ENCODE results near the gene SIPA1L3. TPM values are rescaled to one million over a fixed set of nuclear protein-coding genes. Genes with fewer than 3 reads are reported as not detected.

SIPA1L3 gene
- total and polyA plus RNA-seq, 9 of the 15 experiments (the other 6 are each of a cell fraction or from before 2014, with no cell fraction given), result 0.01 to 6.1 (median 2.5) TPM

- Histone ChIP-seq H3K9ac (ENCODE audit: insufficient read depth in 1 of 2, low read depth in 2 of 2, low read length in 2 of 2) (no peak overlapping the region), H3K27ac (ENCODE audit: extremely low read depth, low read depth, low read length) (no peak overlapping the region), H3K4me1 (replicated peaks in 1 of 2; ENCODE audit: control insufficient read depth in 2 of 2, insufficient read depth in 2 of 2, low read length in 2 of 2) (peaks cover 15 to 23% of the 10 kb centered on the region in 2 experiments; a peak in 4 of 5 replicates), H3K36me3 (ENCODE audit: control insufficient read depth, insufficient read depth, low read length) (no peaks in the 10 kb centered on the region), H3K27me3 (ENCODE audit: control insufficient read depth in 2 of 2, insufficient read depth in 2 of 2, low read length in 2 of 2) (no peaks in the 10 kb centered on the region), H3K9me1 (ENCODE audit: control insufficient read depth, insufficient read depth, low read length) (no peaks in the 10 kb centered on the region), H3K9me3 (replicated peaks; ENCODE audit: control insufficient read depth, insufficient read depth, low read depth, low read length) (no peaks in the 10 kb centered on the region), H3K4me3 (no peak overlapping the region), H2AFZ (ENCODE audit: low read depth, low read length) (no peak overlapping the region), H4K20me1 (replicated peaks; ENCODE audit: control insufficient read depth, insufficient read depth, low read length) (no peaks in the 10 kb centered on the region), H3K79me2 (ENCODE audit: control insufficient read depth, insufficient read depth, low read length) (no peaks in the 10 kb centered on the region), H3K4me2 (ENCODE audit: insufficient read depth, low read length) (no peak overlapping the region)
- POLR2A ChIA-PET, result interaction anchor here (0.7 to 1.2 kb wide), 4 partner anchors 30 to 277 kb away, joined by 3 to 8 read pairs (median 3); no protein-coding TSS in a partner anchor
- in situ Hi-C loops (cut with MboI) (no loop called here), intact Hi-C loops (cut with micrococcal nuclease) (no loop called here)
- peak; percentile 81 for FAIRE-seq
- no TSS peak for BruUV-seq (replicated peaks)
- DNase-seq (ENCODE audit: extremely low read depth in 1 of 4, low spot score in 3 of 4), result peak; percentile 72 to 77 (median 74)
- 47% methylated on average over 10 of the region's 14 CpGs for WGBS (ENCODE audit: insufficient coverage, low coverage, missing lambda C conversion rate)
- peak; percentile 68 for ATAC-seq
- CTCF ChIA-PET (ENCODE audit: low intra/inter-chr PET ratio), result no interaction called here
- TF ChIP-seq SMC3 (conservative IDR thresholded peaks at IDR 0.05; ENCODE audit: insufficient read depth, low read depth, low read length), result 0 out of 2 replicates have a peak, but pooled peaks have one; percentile 22
- no peak for TF ChIP-seq POLR3A (IDR thresholded peaks at IDR 0.05; ENCODE audit: borderline replicate concordance, extremely low read depth, insufficient read depth, insufficient read length)
- TF ChIP-seq ZNF609 (CRISPR knock-in tag; IDR thresholded peaks at IDR 0.05; ENCODE audit: borderline replicate concordance), result no peak
- TF ChIP-seq NR2C2 (CRISPR knock-in tag; IDR thresholded peaks at IDR 0.05), result no peak
- no peak for TF ChIP-seq NR2C2 (tag; IDR thresholded peaks at IDR 0.05)
- peak in 1 of 2 experiments; percentile 15; a peak in 1 of 4 replicates for TF ChIP-seq RAD21 (CRISPR knock-in tag; conservative IDR thresholded peaks at IDR 0.05 in 1 of 2, IDR thresholded peaks at IDR 0.05 in 1 of 2)
- TF ChIP-seq ZNF512 (tag; IDR thresholded peaks at IDR 0.05), result no peak
- no peak for TF ChIP-seq HNRNPUL1 (IDR thresholded peaks at IDR 0.05; ENCODE audit: low read length)
- TF ChIP-seq STAG1 (CRISPR knock-in tag; IDR thresholded peaks at IDR 0.05; ENCODE audit: borderline replicate concordance), result no peak
- TF ChIP-seq ZNF280A (IDR thresholded peaks at IDR 0.05; ENCODE audit: low read depth, partially characterized antibody), result no peak
Measured at GRCh38 chr19:38134540-38135149, 227.6 kb downstream of the SIPA1L3 start.

Measured in K562 (cell line).